H9 (cell line): ENCODE data around the gene ZNF845. TPM values are rescaled to one million over a fixed set of nuclear protein-coding genes. Genes with fewer than 3 reads are reported as not detected.
A peak's percentile ranks its signal among the peaks of the same experiment; 100 is the strongest.

ENCODE experiments used
- DNase-seq: peaks from one replicate; pipeline ENCODE4 v3.0.0-alpha.2; 2017
- H2AFZ ChIP-seq: one replicate; pipeline ENCODE4 v1.6.1; 2013; ENCODE audit warnings: mild to moderate bottlenecking, low read length, control low read depth, moderate library complexity
- H2AK5ac ChIP-seq: 2 replicates; pipeline ENCODE4 v1.6.1; 2013; ENCODE audit warnings: low read length, control low read depth, mixed read lengths; ENCODE audit not compliant: insufficient read length
- H2BK120ac ChIP-seq: one replicate; pipeline ENCODE4 v1.6.1; 2013; ENCODE audit warnings: low read depth, mild to moderate bottlenecking, low read length, control low read depth, inconsistent platforms; ENCODE audit not compliant: poor library complexity, severe bottlenecking
- H2BK12ac ChIP-seq: 2 replicates; pipeline ENCODE4 v1.6.1; 2013; ENCODE audit warnings: low read length, control low read depth, mixed read lengths, low read depth; ENCODE audit not compliant: insufficient read length
- H2BK15ac ChIP-seq: 2 replicates; pipeline ENCODE4 v1.6.1; 2013; ENCODE audit warnings: low read depth, low read length, control low read depth
- H2BK20ac ChIP-seq: one replicate; pipeline ENCODE4 v1.6.1; 2013; ENCODE audit warnings: low read depth, mild to moderate bottlenecking, low read length, control low read depth, inconsistent platforms; ENCODE audit not compliant: poor library complexity, severe bottlenecking
- H2BK5ac ChIP-seq: 2 replicates; pipeline ENCODE4 v1.6.1; 2013; ENCODE audit warnings: low read length, control low read depth, mixed read lengths; ENCODE audit not compliant: insufficient read length
- H3K14ac ChIP-seq: 2 replicates; pipeline ENCODE4 v1.6.1; 2013; ENCODE audit warnings: low read length, control low read depth; ENCODE audit not compliant: insufficient read depth
- H3K18ac ChIP-seq: 2 replicates; pipeline ENCODE4 v1.6.1; 2013; ENCODE audit warnings: low read depth, mild to moderate bottlenecking, mixed read lengths, low read length, control low read depth; ENCODE audit not compliant: insufficient read length
- H3K23ac ChIP-seq: 2 replicates; pipeline ENCODE4 v1.6.1; 2013; ENCODE audit warnings: low read length, control low read depth, mixed read lengths, low read depth; ENCODE audit not compliant: insufficient read length
- H3K23me2 ChIP-seq: 2 replicates; pipeline ENCODE4 v1.6.1; 2013; ENCODE audit warnings: low read depth, mild to moderate bottlenecking, mixed read lengths, low read length, control low read depth; ENCODE audit not compliant: insufficient read length, poor library complexity, severe bottlenecking
- H3K27ac ChIP-seq: 2 replicates; pipeline ENCODE4 v1.5.1; 2013; ENCODE audit warnings: low read length, control low read depth, mixed read lengths, low read depth; ENCODE audit not compliant: insufficient read length
- H3K27me3 ChIP-seq: 2 replicates; pipeline ENCODE4 v1.6.1; 2013; ENCODE audit warnings: low read length, control low read depth, inconsistent platforms; ENCODE audit not compliant: insufficient read depth
- H3K4ac ChIP-seq: 2 replicates; pipeline ENCODE4 v1.6.1; 2013; ENCODE audit warnings: low read depth, mild to moderate bottlenecking, control low read depth, inconsistent platforms, low read length, moderate library complexity
- H3K4me1 ChIP-seq: 2 replicates; pipeline ENCODE4 v1.6.1; 2013; ENCODE audit warnings: low read length, control low read depth, inconsistent platforms; ENCODE audit not compliant: insufficient read depth
- H3K4me2 ChIP-seq: 2 replicates; pipeline ENCODE4 v1.6.1; 2013; ENCODE audit warnings: low read length, control low read depth, mixed read lengths; ENCODE audit not compliant: insufficient read length, insufficient read depth
- H3K56ac ChIP-seq: 2 replicates; pipeline ENCODE4 v1.6.1; 2013; ENCODE audit warnings: low read depth, mild to moderate bottlenecking, mixed read lengths, low read length, control low read depth; ENCODE audit not compliant: insufficient read length
- H3K79me1 ChIP-seq: 2 replicates; pipeline ENCODE4 v1.6.1; 2013; ENCODE audit warnings: low read depth, mild to moderate bottlenecking, moderate library complexity, low read length, control low read depth, inconsistent platforms; ENCODE audit not compliant: insufficient read depth, poor library complexity, severe bottlenecking
- H3K79me2 ChIP-seq: 2 replicates; pipeline ENCODE4 v1.6.1; 2013; ENCODE audit warnings: low read length, control low read depth, inconsistent platforms; ENCODE audit not compliant: insufficient read depth
- H3K9ac ChIP-seq: 2 replicates; pipeline ENCODE4 v1.6.1; 2013; ENCODE audit warnings: low read length, control low read depth, mixed read lengths; ENCODE audit not compliant: insufficient read length; ENCODE audit errors: extremely low read depth
- H3K9me3 ChIP-seq: one replicate; pipeline ENCODE4 v1.6.1; 2013; ENCODE audit warnings: low read depth, low read length, inconsistent platforms; ENCODE audit not compliant: control insufficient read depth
- H3T11ph ChIP-seq: one replicate; pipeline ENCODE4 v1.6.1; 2013; ENCODE audit warnings: mild to moderate bottlenecking, low read length, control low read depth, inconsistent platforms
- H4K20me1 ChIP-seq: one replicate; pipeline ENCODE4 v1.6.1; 2013; ENCODE audit not compliant: control insufficient read depth, insufficient read length, insufficient read depth
- H4K5ac ChIP-seq: 2 replicates; pipeline ENCODE4 v1.6.1; 2013; ENCODE audit warnings: low read depth, mild to moderate bottlenecking, mixed read lengths, low read length, control low read depth; ENCODE audit not compliant: insufficient read length
- H4K8ac ChIP-seq: replicated peaks from 2 replicates; pipeline ENCODE4 v1.6.1; 2013; ENCODE audit warnings: low read length, control low read depth, mixed read lengths, low read depth; ENCODE audit not compliant: insufficient read length
- H4K91ac ChIP-seq: 2 replicates; pipeline ENCODE4 v1.6.1; 2013; ENCODE audit warnings: low read depth, mild to moderate bottlenecking, moderate library complexity, mixed read lengths, low read length, control low read depth; ENCODE audit not compliant: insufficient read length
- H3K27ac Mint-ChIP-seq, 3 experiments: 2 replicates in 2 of 3; 3 replicates in 1 of 3; pipeline ENCODE4 v1.8.0; 2020 to 2021; ENCODE audit warnings: mixed read lengths in 3 of 3, mild to moderate bottlenecking in 1 of 3, moderate library complexity in 1 of 3
- H3K27me3 Mint-ChIP-seq: 2 replicates; pipeline ENCODE4 v1.8.0; 2021; ENCODE audit warnings: low read depth, mild to moderate bottlenecking, moderate library complexity, mixed read lengths
- H3K36me3 Mint-ChIP-seq, 3 experiments: 2 replicates in 2 of 3; 3 replicates in 1 of 3; pipeline ENCODE4 v1.8.0; 2020 to 2021; ENCODE audit warnings: low read depth in 3 of 3, mixed read lengths in 3 of 3; ENCODE audit not compliant: insufficient read depth in 1 of 3
- H3K4me1 Mint-ChIP-seq, 2 experiments: 2 replicates each; pipeline ENCODE4 v1.8.0; 2020; ENCODE audit warnings: mixed read lengths in 2 of 2
- H3K4me3 Mint-ChIP-seq, 2 experiments: 2 replicates in 1 of 2; 3 replicates in 1 of 2; pipeline ENCODE4 v1.8.0; 2020 to 2021; ENCODE audit warnings: mild to moderate bottlenecking in 2 of 2, mixed read lengths in 2 of 2, moderate library complexity in 1 of 2
- H3K9me3 Mint-ChIP-seq, 2 experiments: 2 replicates in 1 of 2; 3 replicates in 1 of 2; pipeline ENCODE4 v1.8.0; 2020; ENCODE audit warnings: mild to moderate bottlenecking in 2 of 2, mixed read lengths in 2 of 2, moderate library complexity in 1 of 2
- WGBS: extraction: QIAGEN DNeasy Blood & Tissue Kit; methylation state at CpG from one replicate; pipeline ENCODE4 v1.1.7; 2013; ENCODE audit warnings: missing lambda C conversion rate, low lambda C conversion rate, mixed read lengths; ENCODE audit not compliant: insufficient read length; ENCODE audit errors: extremely low coverage; 5-methylcytosine and 5-hydroxymethylcytosine counted together
- total RNA-seq: library from RNA; stranded (reverse); gene quantifications from 2 replicates; pipeline ENCODE4 v1.2.1, GENCODE V29; 2021
- TF ChIP-seq, protein P1 (sequence below): fragments of 200-600 bp; sonication (generic); conservative IDR thresholded peaks from 3 replicates; pipeline ENCODE4 v1.8.0; 2021; ENCODE audit warnings: antibody characterized with exemption, mild to moderate bottlenecking

ZNF845 gene
- total RNA-seq, 1 experiment from 2014 or later: 17.4 TPM

DNA sequence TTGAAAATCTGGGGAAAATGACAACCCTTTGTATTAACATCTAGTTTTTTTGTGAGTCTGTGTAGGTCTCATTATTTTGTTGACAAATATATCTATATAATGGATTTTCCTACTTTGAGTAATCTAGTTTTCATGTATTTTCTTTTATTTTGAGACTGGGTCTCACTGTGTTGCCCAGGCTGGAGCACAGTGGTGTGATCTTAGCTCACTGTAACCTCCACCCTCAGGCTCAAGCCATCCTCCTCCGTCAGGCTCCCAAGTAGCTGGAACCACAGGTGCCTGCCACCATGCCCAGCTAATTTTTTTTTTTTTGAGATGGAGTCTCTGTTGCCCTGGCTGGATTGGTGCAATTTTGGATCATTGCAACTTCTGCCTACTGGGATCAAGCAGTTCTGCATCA lies 41.2 kb downstream of the ZNF845 start:
- Mint-ChIP-seq H3K27me3 (no peaks in the 10 kb centered on the region), H3K4me1 (peaks cover 4 to 21% of the 10 kb centered on the region in 2 experiments; a peak in 3 of 4 replicates), H3K9me3 (peaks cover 3 to 16% of the 10 kb centered on the region in 2 experiments; a peak in 4 of 5 replicates), H3K36me3 (peaks cover 68 to 79% (median 77%) of the 10 kb centered on the region in 3 experiments), H3K4me3 (no peak overlapping the region), H3K27ac (peak overlapping the region; percentile 1 to 84 (median 44); a peak in 3 of 7 replicates)
- no peaks in the 10 kb centered on the region for H3K27me3 ChIP-seq
- H3K79me2 ChIP-seq: no peaks in the 10 kb centered on the region; the same call in 1 of the 2 replicates
- H3T11ph ChIP-seq: no peak overlapping the region
- H3K9ac ChIP-seq: no peak overlapping the region
- H3K56ac ChIP-seq: no peak overlapping the region
- H2AK5ac ChIP-seq: no peak overlapping the region
- no peaks in the 10 kb centered on the region for H3K23me2 ChIP-seq
- H2BK20ac ChIP-seq: no peak overlapping the region
- H4K91ac ChIP-seq: no peak overlapping the region
- TF ChIP-seq, protein P1, sequence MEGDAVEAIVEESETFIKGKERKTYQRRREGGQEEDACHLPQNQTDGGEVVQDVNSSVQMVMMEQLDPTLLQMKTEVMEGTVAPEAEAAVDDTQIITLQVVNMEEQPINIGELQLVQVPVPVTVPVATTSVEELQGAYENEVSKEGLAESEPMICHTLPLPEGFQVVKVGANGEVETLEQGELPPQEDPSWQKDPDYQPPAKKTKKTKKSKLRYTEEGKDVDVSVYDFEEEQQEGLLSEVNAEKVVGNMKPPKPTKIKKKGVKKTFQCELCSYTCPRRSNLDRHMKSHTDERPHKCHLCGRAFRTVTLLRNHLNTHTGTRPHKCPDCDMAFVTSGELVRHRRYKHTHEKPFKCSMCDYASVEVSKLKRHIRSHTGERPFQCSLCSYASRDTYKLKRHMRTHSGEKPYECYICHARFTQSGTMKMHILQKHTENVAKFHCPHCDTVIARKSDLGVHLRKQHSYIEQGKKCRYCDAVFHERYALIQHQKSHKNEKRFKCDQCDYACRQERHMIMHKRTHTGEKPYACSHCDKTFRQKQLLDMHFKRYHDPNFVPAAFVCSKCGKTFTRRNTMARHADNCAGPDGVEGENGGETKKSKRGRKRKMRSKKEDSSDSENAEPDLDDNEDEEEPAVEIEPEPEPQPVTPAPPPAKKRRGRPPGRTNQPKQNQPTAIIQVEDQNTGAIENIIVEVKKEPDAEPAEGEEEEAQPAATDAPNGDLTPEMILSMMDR: no peak
- H3K27ac ChIP-seq: no peak overlapping the region
- no peak overlapping the region for H3K4ac ChIP-seq
- H4K20me1 ChIP-seq: no peaks in the 10 kb centered on the region
- H3K9me3 ChIP-seq: peaks cover 2% of the 10 kb centered on the region
- H2BK15ac ChIP-seq: no peak overlapping the region
- no peak overlapping the region for H2AFZ ChIP-seq
- H4K8ac ChIP-seq: no peak overlapping the region
- WGBS: no CpG with 5 or more reads among the region's 1 CpG
- no peak overlapping the region for H4K5ac ChIP-seq
- H2BK5ac ChIP-seq: peak overlapping the region; percentile 8
- H3K79me1 ChIP-seq: peaks cover 2% of the 10 kb centered on the region
- no peak overlapping the region for H3K14ac ChIP-seq
- no peak overlapping the region for H3K23ac ChIP-seq
- no peak for DNase-seq
- H3K18ac ChIP-seq: no peak overlapping the region
- H3K4me1 ChIP-seq: no peaks in the 10 kb centered on the region; the same call in 1 of the 2 replicates
- H2BK120ac ChIP-seq: no peak overlapping the region
- peak overlapping the region; percentile 4 for H2BK12ac ChIP-seq
- no peak overlapping the region for H3K4me2 ChIP-seq
